ENCODE results near the gene TMEM233.

TMEM233 gene

GRCh38 chr12:119659289-119659897, 65.8 kb downstream of the TMEM233 start:
- Mint-ChIP-seq H3K36me3 (ENCODE audit: low read depth) (no peaks in the 10 kb centered on the region), H3K27me3 (ENCODE audit: low read depth) (peaks cover 14% of the 10 kb centered on the region), H3K9me3 (peaks cover 1% of the 10 kb centered on the region), H3K27ac (no peak overlapping the region), H3K4me3 (no peak overlapping the region), H3K4me1 (ENCODE audit: low read depth) (peaks cover 9% of the 10 kb centered on the region)

DNA sequence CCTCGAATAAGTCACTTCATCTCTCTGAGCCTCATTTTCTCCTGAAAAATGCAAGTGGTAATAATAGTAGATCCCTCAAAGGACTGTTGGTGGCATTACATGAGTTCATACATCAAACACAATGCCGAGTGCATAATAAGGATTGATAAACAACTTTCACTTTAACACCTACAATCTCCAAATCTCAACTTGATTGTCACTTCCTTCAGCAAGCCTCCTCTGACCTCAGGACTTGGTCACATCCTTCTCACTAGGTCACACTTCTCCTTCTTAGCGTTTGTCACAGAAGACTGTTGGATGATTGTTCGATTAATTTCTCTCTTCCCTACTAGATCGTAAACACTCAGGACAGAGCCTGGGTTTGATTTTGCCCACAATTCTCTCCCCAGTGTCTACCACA, 66.5 kb downstream of the TMEM233 start:
- Mint-ChIP-seq H3K9me3 (no peaks in the 10 kb centered on the region), H3K27me3 (ENCODE audit: low read depth) (peaks cover 14% of the 10 kb centered on the region), H3K4me1 (ENCODE audit: low read depth) (peaks cover 9% of the 10 kb centered on the region), H3K4me3 (no peak overlapping the region), H3K36me3 (ENCODE audit: low read depth) (no peaks in the 10 kb centered on the region), H3K27ac (no peak overlapping the region)

- no peak overlapping the region for H3K4me3 Mint-ChIP-seq
- no peaks in the 10 kb centered on the region for H3K9me3 Mint-ChIP-seq
- peaks cover 14% of the 10 kb centered on the region for H3K27me3 Mint-ChIP-seq (ENCODE audit: low read depth)
- H3K27ac Mint-ChIP-seq = no peak overlapping the region
- peaks cover 17% of the 10 kb centered on the region for H3K4me1 Mint-ChIP-seq (ENCODE audit: low read depth)
- no peaks in the 10 kb centered on the region for H3K36me3 Mint-ChIP-seq (ENCODE audit: low read depth)
These were observed 68.3 kb downstream of the TMEM233 start for GRCh38 chr12:119661882-119662281.

DNA sequence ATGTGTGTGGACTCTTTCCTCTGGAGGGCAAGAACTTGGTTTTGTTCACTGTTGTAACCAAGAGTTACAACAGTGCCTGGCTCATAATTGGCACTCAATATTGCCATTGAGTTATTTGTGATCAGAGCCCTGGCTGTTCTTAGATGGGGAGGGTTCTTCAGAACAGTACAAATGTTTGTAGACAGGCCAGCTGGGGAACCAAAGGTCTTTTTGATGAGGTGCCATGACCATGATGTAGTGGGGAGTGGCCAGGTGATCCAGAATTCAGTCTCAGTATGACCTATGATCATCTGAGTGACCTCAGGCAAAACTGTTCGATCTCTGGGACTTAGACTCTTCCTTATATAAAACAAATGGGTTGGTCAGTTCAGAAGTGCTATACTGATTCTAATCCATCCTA, 71.1 kb downstream of the TMEM233 start:
- Mint-ChIP-seq H3K4me1 (ENCODE audit: low read depth) (peaks cover 28% of the 10 kb centered on the region), H3K4me3 (no peak overlapping the region), H3K27ac (no peak overlapping the region), H3K9me3 (no peaks in the 10 kb centered on the region), H3K36me3 (ENCODE audit: low read depth) (peaks cover 5% of the 10 kb centered on the region), H3K27me3 (ENCODE audit: low read depth) (peaks cover 14% of the 10 kb centered on the region)

DNA sequence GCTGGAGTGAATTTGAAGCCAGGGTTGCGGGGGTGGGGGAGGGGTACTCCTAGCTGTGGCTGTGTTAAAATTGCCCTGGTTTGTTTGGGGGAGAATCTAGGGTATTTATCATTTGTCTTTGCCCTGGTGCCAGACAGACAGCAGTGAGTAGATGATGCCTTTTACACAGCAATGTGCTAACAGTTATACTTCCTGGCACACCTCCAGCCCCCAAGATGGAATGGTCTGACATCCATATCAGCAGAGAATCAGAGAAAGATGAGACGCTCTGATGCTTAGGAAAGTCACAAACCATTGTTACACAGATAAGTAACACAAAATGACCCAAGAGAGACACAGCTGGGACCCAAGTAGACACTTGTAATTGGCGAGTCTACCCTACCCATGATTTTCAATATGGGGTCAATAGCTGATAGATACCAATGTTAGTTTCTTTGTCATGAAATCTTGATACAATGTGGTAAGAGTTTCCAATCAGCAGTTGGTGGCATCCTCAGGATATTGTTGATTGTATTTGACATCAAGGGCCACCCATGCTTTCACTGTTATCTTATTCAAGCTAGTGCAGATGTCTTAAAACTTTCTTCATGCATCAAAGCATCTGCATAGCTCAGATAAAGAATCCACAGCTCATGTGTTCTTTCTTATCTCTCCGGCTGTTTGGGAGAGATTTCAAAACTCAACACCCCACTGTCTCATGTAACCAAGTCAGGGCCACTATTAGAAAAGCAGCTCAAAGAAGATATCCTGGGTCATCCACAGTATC, 71.8 kb downstream of the TMEM233 start:
- H3K9me3 Mint-ChIP-seq = no peaks in the 10 kb centered on the region
- peaks cover 14% of the 10 kb centered on the region for H3K27me3 Mint-ChIP-seq (ENCODE audit: low read depth)
- no peak overlapping the region for H3K4me3 Mint-ChIP-seq
- peaks cover 8% of the 10 kb centered on the region for H3K36me3 Mint-ChIP-seq (ENCODE audit: low read depth)
- no peak overlapping the region for H3K27ac Mint-ChIP-seq
- H3K4me1 Mint-ChIP-seq (ENCODE audit: low read depth) = peaks cover 28% of the 10 kb centered on the region

DNA sequence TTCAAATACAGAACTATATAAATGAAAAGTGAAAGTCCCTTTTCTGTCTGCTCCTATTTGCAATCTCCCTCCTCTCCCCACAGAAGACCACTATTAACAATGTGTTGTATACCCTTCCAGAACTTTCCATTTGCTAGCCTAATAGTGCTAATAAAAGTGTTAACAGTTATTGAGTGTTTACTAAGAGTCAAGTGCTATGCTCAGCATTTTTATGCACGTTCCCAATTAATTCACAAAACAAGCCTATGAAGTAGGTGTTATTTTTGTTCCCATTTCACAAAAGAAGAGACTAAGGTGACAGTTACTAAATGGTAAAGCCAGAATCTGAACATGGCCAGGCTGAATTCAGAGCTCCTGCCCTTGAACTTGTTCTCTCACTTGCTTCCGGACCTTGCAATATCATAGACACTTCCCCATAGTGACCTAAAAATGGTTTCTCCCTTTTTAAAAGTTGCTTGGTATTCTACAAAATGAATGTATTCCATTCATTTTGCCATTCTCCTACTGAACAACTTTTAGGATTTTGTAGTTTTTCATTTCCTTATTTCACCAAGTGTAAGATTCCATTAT, 72.7 kb downstream of the TMEM233 start:
- peaks cover 36% of the 10 kb centered on the region for H3K4me1 Mint-ChIP-seq (ENCODE audit: low read depth)
- peaks cover 16% of the 10 kb centered on the region for H3K36me3 Mint-ChIP-seq (ENCODE audit: low read depth)
- H3K27me3 Mint-ChIP-seq (ENCODE audit: low read depth) = peaks cover 12% of the 10 kb centered on the region
- no peaks in the 10 kb centered on the region for H3K9me3 Mint-ChIP-seq
- peak overlapping the region; percentile 52 for H3K27ac Mint-ChIP-seq
- H3K4me3 Mint-ChIP-seq = peak overlapping the region; percentile 12

GRCh38 chr12:119666900-119667576, 73.5 kb downstream of the TMEM233 start:
- Mint-ChIP-seq H3K4me1 (ENCODE audit: low read depth) (peaks cover 41% of the 10 kb centered on the region), H3K4me3 (peak overlapping the region; percentile 92), H3K9me3 (no peaks in the 10 kb centered on the region), H3K36me3 (ENCODE audit: low read depth) (peaks cover 22% of the 10 kb centered on the region), H3K27me3 (ENCODE audit: low read depth) (peaks cover 8% of the 10 kb centered on the region), H3K27ac (peak overlapping the region; percentile 64)

GRCh38 chr12:119667577-119668323, 74.2 kb downstream of the TMEM233 start, which contains the start of gene PRKAB1:
Gene PRKAB1, plus strand, starts transcription at chr12:119668133. Its CDS starts 112 bp downstream, at chr12:119668245.
- H3K36me3 Mint-ChIP-seq (ENCODE audit: low read depth) = peaks cover 29% of the 10 kb centered on the region
- peak within 1 kb of the TSS; percentile 90 for H3K27ac Mint-ChIP-seq
- H3K27me3 Mint-ChIP-seq (ENCODE audit: low read depth) = peaks cover 1% of the 10 kb centered on the region
- H3K9me3 Mint-ChIP-seq = no peaks in the 10 kb centered on the region
- H3K4me1 Mint-ChIP-seq (ENCODE audit: low read depth) = peaks cover 45% of the 10 kb centered on the region
- H3K4me3 Mint-ChIP-seq = peak within 1 kb of the TSS; percentile 92

GRCh38 chr12:119668324-119668841, 74.8 kb downstream of the TMEM233 start:
- H3K9me3 Mint-ChIP-seq = no peaks in the 10 kb centered on the region
- H3K36me3 Mint-ChIP-seq (ENCODE audit: low read depth) = peaks cover 36% of the 10 kb centered on the region
- peak overlapping the region; percentile 92 for H3K4me3 Mint-ChIP-seq
- H3K27ac Mint-ChIP-seq = peak overlapping the region; percentile 90
- H3K4me1 Mint-ChIP-seq (ENCODE audit: low read depth) = peaks cover 51% of the 10 kb centered on the region
- H3K27me3 Mint-ChIP-seq (ENCODE audit: low read depth) = no peaks in the 10 kb centered on the region

DNA sequence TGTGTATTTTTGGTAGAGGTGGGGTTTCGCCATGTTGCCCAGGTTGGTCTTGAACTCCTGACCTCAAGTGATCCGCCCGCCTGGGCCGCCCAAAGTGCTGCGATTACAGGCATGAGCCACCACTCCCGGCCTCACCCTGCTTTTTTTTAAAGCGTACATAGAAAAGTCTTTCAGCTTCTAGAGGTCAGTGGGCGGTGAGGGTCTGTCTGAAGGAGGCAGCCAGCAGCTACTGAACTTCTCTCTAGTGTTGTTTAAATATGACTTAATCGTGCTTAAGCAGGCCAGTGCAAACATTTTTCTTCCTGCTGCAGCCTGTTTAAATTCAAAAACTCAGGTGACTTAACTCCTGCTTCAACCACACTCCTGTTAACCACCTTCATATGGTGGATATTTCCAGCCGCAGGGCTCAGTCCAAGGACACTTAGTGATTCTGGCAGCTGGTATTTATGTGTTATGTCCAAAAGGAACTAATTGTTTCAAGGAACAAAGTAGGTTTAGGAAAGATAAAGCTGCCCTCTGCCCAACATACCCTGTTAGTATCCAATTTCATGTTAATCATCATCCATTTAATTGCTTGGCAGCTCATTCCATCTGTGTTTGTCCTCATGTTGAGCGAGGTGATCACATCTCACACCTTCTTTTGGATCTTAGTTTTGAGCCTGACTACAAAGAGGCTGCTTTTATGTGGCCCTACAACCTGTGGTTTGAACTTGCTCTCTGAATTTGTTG, 76.3 kb downstream of the TMEM233 start:
- Mint-ChIP-seq H3K4me1 (ENCODE audit: low read depth) (peaks cover 62% of the 10 kb centered on the region), H3K4me3 (peak overlapping the region; percentile 70), H3K9me3 (no peaks in the 10 kb centered on the region), H3K27ac (peak overlapping the region; percentile 70), H3K27me3 (ENCODE audit: low read depth) (no peaks in the 10 kb centered on the region), H3K36me3 (ENCODE audit: low read depth) (peaks cover 47% of the 10 kb centered on the region)

DNA sequence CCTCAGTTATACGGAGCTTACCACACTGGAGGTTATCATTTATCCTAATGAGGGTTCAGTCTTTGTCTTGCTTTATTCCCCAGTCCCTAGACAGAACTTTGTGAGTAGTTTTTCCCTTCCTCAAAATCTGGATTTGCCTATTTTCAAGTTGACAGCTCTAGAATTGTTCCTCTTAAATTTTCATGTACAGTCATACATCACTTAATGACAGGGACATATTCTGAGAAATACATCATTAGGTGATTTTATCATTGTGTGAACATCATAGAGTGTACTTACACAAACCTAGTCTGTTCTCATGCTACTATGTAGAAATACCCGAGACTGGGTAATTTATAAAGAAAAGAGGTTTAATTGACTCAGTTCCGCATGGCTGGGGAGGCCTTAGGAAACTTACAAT, 77.5 kb downstream of the TMEM233 start:
- Mint-ChIP-seq H3K36me3 (ENCODE audit: low read depth) (peaks cover 58% of the 10 kb centered on the region), H3K4me3 (no peak overlapping the region), H3K4me1 (ENCODE audit: low read depth) (peaks cover 63% of the 10 kb centered on the region), H3K9me3 (no peaks in the 10 kb centered on the region), H3K27me3 (ENCODE audit: low read depth) (no peaks in the 10 kb centered on the region), H3K27ac (peak overlapping the region; percentile 68)

DNA sequence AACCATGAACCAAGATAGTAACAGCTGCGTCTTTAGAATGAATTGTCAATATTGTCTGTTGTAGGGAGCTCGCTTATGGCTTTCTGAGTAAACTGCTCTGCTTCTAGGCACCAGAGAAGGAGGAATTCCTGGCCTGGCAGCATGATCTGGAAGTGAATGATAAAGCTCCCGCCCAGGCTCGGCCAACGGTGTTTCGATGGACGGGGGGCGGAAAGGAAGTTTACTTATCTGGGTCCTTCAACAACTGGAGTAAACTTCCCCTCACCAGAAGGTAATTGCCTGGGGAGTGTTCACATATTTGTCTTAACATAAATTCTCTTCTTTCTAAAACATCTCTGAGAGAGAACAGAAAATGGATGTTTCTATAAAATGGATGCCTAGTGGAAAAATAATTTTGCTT, 78.6 kb downstream of the TMEM233 start:
- Mint-ChIP-seq H3K27me3 (ENCODE audit: low read depth) (no peaks in the 10 kb centered on the region), H3K9me3 (no peaks in the 10 kb centered on the region), H3K4me3 (no peak overlapping the region), H3K27ac (peak overlapping the region; percentile 59), H3K4me1 (ENCODE audit: low read depth) (peaks cover 52% of the 10 kb centered on the region), H3K36me3 (ENCODE audit: low read depth) (peaks cover 70% of the 10 kb centered on the region)

GRCh38 chr12:119673634-119674033, 80.1 kb downstream of the TMEM233 start:
- Mint-ChIP-seq H3K27ac (peak overlapping the region; percentile 91), H3K4me3 (peak overlapping the region; percentile 47), H3K27me3 (ENCODE audit: low read depth) (no peaks in the 10 kb centered on the region), H3K4me1 (ENCODE audit: low read depth) (peaks cover 46% of the 10 kb centered on the region), H3K9me3 (no peaks in the 10 kb centered on the region), H3K36me3 (ENCODE audit: low read depth) (peaks cover 74% of the 10 kb centered on the region)

Data from T-helper 1 cell treated with Interleukin-12 subunit alpha and Interleukin-12 subunit beta and Interleukin-4 antibody, amounts not matched to agents 30 μg/mL and 1 μg/mL, for 36 hours (primary cell).